ENCODE measurements around the gene SMNDC1.

DNA sequence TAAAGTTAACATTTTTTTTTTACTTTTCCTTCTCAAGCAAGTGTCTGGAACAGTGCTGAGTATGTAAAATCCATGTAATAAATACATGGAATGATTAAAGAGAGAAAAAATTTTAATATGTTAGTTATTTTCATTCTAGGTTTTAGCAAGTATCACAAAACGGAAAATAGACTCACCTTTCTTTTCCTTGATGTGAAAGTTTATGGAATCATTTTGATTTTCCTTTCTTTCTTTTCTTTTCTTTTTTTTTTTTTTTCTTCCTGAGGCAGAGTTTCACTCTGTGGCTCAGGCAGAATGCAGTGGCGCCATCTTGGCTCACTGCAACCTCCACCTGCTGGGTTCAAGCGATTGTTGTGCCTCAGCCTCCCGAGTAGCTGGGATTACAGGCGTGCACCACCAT, 28.1 kb downstream of the SMNDC1 start:
- TF ChIP-seq, protein P1, sequence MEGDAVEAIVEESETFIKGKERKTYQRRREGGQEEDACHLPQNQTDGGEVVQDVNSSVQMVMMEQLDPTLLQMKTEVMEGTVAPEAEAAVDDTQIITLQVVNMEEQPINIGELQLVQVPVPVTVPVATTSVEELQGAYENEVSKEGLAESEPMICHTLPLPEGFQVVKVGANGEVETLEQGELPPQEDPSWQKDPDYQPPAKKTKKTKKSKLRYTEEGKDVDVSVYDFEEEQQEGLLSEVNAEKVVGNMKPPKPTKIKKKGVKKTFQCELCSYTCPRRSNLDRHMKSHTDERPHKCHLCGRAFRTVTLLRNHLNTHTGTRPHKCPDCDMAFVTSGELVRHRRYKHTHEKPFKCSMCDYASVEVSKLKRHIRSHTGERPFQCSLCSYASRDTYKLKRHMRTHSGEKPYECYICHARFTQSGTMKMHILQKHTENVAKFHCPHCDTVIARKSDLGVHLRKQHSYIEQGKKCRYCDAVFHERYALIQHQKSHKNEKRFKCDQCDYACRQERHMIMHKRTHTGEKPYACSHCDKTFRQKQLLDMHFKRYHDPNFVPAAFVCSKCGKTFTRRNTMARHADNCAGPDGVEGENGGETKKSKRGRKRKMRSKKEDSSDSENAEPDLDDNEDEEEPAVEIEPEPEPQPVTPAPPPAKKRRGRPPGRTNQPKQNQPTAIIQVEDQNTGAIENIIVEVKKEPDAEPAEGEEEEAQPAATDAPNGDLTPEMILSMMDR (IDR thresholded peaks at IDR 0.05), result no peak
- no peak for TF ChIP-seq POLR2A (IDR thresholded peaks at IDR 0.05)

Measured in heart left ventricle (tissue), 13 donors.